Measurements from ENCODE around the gene TAS2R20.
"Not testable (repeated sequence)": the region's sequence is repeated elsewhere in the genome, so short reads cannot be mapped to it uniquely, and the experiment has no call there.

Gene TAS2R20, protein sequence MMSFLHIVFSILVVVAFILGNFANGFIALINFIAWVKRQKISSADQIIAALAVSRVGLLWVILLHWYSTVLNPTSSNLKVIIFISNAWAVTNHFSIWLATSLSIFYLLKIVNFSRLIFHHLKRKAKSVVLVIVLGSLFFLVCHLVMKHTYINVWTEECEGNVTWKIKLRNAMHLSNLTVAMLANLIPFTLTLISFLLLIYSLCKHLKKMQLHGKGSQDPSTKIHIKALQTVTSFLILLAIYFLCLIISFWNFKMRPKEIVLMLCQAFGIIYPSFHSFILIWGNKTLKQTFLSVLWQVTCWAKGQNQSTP

DNA sequence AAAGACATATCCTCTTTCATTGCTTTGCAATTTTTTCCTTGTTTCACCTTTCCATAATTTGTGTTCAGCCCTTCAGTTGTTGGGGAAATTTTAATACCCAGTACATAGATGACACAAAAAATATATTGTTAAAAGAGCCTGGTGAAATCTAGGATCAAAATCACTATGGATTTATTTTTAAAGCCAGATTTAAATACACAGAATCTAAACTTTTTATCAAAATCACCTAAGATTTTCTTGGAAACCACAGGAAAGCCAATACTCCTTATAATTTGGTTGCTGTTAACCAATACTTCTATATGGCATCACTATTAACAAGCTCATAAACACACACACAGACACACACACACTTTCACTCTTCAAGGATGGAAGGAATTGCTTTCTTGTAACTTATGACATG is at the start of gene TAS2R20:
TAS2R20 (minus strand) TSS at position 101 of the 400 bp plus-strand sequence. CDS start 429 bp downstream, outside the sequence.
- H3K27me3 ChIP-seq (replicated peaks): no peaks in the 10 kb centered on the region
- H3K27ac ChIP-seq: no peak within 1 kb of the TSS
- DNase-seq: no peak
- TF ChIP-seq, protein P1, sequence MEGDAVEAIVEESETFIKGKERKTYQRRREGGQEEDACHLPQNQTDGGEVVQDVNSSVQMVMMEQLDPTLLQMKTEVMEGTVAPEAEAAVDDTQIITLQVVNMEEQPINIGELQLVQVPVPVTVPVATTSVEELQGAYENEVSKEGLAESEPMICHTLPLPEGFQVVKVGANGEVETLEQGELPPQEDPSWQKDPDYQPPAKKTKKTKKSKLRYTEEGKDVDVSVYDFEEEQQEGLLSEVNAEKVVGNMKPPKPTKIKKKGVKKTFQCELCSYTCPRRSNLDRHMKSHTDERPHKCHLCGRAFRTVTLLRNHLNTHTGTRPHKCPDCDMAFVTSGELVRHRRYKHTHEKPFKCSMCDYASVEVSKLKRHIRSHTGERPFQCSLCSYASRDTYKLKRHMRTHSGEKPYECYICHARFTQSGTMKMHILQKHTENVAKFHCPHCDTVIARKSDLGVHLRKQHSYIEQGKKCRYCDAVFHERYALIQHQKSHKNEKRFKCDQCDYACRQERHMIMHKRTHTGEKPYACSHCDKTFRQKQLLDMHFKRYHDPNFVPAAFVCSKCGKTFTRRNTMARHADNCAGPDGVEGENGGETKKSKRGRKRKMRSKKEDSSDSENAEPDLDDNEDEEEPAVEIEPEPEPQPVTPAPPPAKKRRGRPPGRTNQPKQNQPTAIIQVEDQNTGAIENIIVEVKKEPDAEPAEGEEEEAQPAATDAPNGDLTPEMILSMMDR (IDR thresholded peaks at IDR 0.05; ENCODE audit: low read depth, low read length, missing control alignments): no peak
- in situ Hi-C loops (cut with HindIII; ENCODE audit: low pct_ligation_motif_present, low sequenced_read_pairs): no loop called here
- no peaks in the 10 kb centered on the region for H3K36me3 ChIP-seq (replicated peaks)
- no peak within 1 kb of the TSS for H3K4me3 ChIP-seq (ENCODE audit: low read depth, low read length)

DNA sequence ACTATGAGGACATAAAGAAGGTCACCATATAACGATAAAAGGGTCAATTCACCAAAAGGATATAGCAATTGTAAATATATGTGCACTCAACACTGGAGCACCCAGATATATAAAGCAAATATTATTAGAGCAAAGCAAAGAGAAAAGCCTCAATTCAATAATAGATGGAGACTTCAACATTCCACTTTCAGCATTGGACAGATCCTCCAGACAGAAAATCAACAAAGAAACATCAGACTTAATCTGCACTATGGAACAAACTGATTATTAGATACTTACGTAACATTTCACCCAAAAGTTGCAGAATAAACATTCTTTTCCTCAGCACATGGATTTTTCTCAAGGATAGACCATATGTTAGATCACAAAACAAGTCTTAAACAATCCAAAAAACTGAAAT is 43.3 kb upstream of the TAS2R20 start:
- H3K36me3 ChIP-seq (replicated peaks): not testable (repeated sequence)

DNA sequence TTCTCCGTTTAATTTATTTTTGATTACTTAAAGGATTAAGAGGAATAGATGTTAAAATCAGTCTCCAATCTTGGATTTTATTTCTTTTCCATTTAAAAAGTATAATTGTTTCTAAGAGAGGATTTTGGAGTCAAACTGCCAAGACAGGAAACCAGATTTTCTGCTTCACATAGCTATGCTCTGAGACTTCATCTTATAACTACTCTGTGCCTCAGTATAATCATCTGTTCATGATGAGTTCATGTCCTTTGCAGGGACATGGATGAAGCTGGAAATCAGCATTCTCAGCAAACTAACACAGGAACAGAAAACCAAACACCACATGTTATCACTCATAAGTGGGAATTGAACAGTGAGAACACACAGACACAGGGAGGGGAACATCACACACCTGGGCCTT is 42.1 kb upstream of the TAS2R20 start:
- in situ Hi-C loops (cut with HindIII; ENCODE audit: low pct_ligation_motif_present, low sequenced_read_pairs): no loop called here
- TF ChIP-seq, protein P1 (IDR thresholded peaks at IDR 0.05; ENCODE audit: low read depth, low read length, missing control alignments): no peak
- Histone ChIP-seq H3K27me3 (replicated peaks) (no peaks in the 10 kb centered on the region), H3K36me3 (replicated peaks) (no peaks in the 10 kb centered on the region), H3K27ac (no peak overlapping the region), H3K4me3 (ENCODE audit: low read depth, low read length) (no peak overlapping the region)
- DNase-seq: no peak

More for the DNA sequence above, 43.3 kb upstream of the TAS2R20 start:
- H3K27ac ChIP-seq; DNase-seq; H3K27me3 ChIP-seq (replicated peaks); H3K4me3 ChIP-seq (ENCODE audit: low read depth, low read length); in situ Hi-C loops (cut with HindIII; ENCODE audit: low pct_ligation_motif_present, low sequenced_read_pairs): not testable (repeated sequence)

DNA sequence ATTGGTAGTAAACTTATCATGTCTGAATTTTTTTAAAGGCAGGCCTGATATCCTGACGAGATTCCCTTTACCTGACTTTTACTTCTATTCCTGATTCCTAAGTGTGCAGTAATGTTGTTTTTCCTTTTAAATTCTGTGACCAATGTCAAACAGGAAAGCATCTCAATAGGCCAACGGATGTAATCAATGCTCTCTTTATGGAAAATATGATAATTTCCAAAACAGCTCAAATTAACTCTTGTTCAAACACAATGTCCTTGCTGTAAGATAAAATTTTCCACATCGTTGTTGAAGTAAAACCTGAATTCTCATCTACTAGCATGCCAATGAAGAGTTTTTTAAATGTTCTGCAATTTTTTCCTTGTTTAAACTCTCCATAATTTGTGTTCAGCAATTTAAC is 41.1 kb upstream of the TAS2R20 start:
- no peaks in the 10 kb centered on the region for H3K36me3 ChIP-seq (replicated peaks)
- H3K4me3 ChIP-seq (ENCODE audit: low read depth, low read length): no peak overlapping the region
- TF ChIP-seq, protein P1 (IDR thresholded peaks at IDR 0.05; ENCODE audit: low read depth, low read length, missing control alignments): no peak
- H3K27ac ChIP-seq: no peak overlapping the region
- no peak for DNase-seq
- in situ Hi-C loops (cut with HindIII; ENCODE audit: low pct_ligation_motif_present, low sequenced_read_pairs): no loop called here
- no peaks in the 10 kb centered on the region for H3K27me3 ChIP-seq (replicated peaks)

DNA sequence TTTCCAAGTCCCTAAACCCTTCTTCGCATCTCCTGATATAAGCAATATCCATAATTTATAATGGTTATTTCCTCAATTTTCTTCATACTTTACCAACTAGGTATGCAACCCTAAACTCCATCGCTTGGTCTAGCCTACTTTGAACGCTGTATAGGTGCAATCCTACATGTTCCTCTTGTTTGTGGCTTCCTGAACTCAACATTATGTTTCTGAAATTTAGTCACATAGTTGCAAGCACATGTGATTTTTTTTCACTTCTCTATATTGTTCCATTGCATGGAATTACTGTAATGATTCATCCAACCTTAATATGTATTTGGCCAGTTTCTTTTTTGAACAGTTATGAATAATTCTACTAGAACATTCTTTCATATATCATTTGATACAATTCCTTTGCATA is 35.9 kb upstream of the TAS2R20 start:
- H3K4me3 ChIP-seq (ENCODE audit: low read depth, low read length); H3K36me3 ChIP-seq (replicated peaks); in situ Hi-C loops (cut with HindIII; ENCODE audit: low pct_ligation_motif_present, low sequenced_read_pairs); H3K27me3 ChIP-seq (replicated peaks); DNase-seq; H3K27ac ChIP-seq: not testable (repeated sequence)

DNA sequence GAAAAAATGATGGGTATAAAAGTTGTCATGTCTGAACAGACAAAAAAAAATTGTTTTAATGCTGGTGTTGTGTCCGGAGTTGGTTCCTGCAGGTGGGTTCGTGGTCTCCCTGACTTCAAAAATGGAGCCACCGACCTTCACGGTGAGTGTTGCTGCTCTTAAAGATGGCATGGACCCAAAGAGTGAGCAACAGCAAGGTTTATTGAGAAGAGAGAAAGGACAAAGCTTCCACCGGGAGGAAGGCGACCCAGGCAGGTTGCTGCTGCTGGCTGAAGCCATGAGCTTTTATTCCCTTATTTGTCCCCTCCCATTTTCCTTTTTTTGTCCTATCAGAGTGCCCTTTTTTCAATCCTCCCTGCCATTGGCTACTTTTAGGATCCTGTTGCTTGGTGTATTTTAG is 33.2 kb upstream of the TAS2R20 start, which contains the start of gene TAS2R31:
TAS2R31 (minus strand) TSS at position 101 of the 400 bp plus-strand sequence; CDS start at position 29, 72 bp downstream.
- Histone ChIP-seq H3K27ac (no peak within 1 kb of the TSS), H3K27me3 (replicated peaks) (no peaks in the 10 kb centered on the region), H3K4me3 (ENCODE audit: low read depth, low read length) (no peak within 1 kb of the TSS), H3K36me3 (replicated peaks) (no peaks in the 10 kb centered on the region)
- in situ Hi-C loops (cut with HindIII; ENCODE audit: low pct_ligation_motif_present, low sequenced_read_pairs): no loop called here
- TF ChIP-seq, protein P1 (IDR thresholded peaks at IDR 0.05; ENCODE audit: low read depth, low read length, missing control alignments): no peak
- DNase-seq: no peak

DNA sequence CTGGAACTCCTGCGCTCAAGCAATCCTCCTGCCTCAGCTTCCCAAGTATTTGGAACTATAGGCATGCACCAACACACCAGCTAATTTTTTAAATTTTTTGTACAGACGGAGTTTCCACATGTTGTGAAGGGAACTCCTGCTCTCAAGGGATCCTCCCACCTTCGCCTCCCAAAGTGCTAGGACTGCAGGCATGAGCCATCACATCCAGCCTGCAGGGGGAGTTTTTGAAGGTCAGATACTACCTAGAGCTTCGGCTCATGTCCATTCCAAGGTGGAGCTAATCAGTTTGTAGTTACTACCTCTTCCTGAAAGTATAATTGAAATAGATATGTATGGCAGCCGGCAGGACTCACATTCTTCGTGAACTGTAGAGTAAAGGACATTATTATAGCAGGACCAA is 28.0 kb upstream of the TAS2R20 start:
- no peaks in the 10 kb centered on the region for H3K27me3 ChIP-seq (replicated peaks)
- no peak for DNase-seq
- H3K36me3 ChIP-seq (replicated peaks): no peaks in the 10 kb centered on the region
- no peak overlapping the region for H3K4me3 ChIP-seq (ENCODE audit: low read depth, low read length)
- no peak overlapping the region for H3K27ac ChIP-seq
- in situ Hi-C loops (cut with HindIII; ENCODE audit: low pct_ligation_motif_present, low sequenced_read_pairs): no loop called here
- TF ChIP-seq, protein P1 (IDR thresholded peaks at IDR 0.05; ENCODE audit: low read depth, low read length, missing control alignments): peak; percentile 52

Data from brain microvascular endothelial cell (primary cell).